Epithelial cell of esophagus (primary cell): ENCODE results near the gene FABP3.

Experiments used
- DNase-seq: peaks from one replicate; pipeline ENCODE4 v3.0.0; 2010; ENCODE audit warnings: low read depth
- H3K4me3 ChIP-seq: 2 replicates; pipeline ENCODE4 v1.5.1; 2011; ENCODE audit warnings: mild to moderate bottlenecking, low read length, control low read depth
- TF ChIP-seq, protein P1 (sequence below): IDR thresholded peaks from 2 replicates; pipeline ENCODE4 v1.5.1; 2011; ENCODE audit warnings: low read depth, mild to moderate bottlenecking, low read length, control low read depth, inconsistent platforms; ENCODE audit not compliant: insufficient read depth; ENCODE audit errors: missing control alignments

The FABP3 gene

GRCh38 chr1:31380181-31380580, 7.3 kb upstream of the FABP3 start:
- no peak overlapping the region for H3K4me3 ChIP-seq
- DNase-seq: no peak
- TF ChIP-seq, protein P1, sequence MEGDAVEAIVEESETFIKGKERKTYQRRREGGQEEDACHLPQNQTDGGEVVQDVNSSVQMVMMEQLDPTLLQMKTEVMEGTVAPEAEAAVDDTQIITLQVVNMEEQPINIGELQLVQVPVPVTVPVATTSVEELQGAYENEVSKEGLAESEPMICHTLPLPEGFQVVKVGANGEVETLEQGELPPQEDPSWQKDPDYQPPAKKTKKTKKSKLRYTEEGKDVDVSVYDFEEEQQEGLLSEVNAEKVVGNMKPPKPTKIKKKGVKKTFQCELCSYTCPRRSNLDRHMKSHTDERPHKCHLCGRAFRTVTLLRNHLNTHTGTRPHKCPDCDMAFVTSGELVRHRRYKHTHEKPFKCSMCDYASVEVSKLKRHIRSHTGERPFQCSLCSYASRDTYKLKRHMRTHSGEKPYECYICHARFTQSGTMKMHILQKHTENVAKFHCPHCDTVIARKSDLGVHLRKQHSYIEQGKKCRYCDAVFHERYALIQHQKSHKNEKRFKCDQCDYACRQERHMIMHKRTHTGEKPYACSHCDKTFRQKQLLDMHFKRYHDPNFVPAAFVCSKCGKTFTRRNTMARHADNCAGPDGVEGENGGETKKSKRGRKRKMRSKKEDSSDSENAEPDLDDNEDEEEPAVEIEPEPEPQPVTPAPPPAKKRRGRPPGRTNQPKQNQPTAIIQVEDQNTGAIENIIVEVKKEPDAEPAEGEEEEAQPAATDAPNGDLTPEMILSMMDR: no peak

- DNase-seq: no peak
- TF ChIP-seq, protein P1: no peak
- H3K4me3 ChIP-seq: no peak overlapping the region
These were observed 5.1 kb upstream of the FABP3 start for GRCh38 chr1:31378001-31378400.

DNA sequence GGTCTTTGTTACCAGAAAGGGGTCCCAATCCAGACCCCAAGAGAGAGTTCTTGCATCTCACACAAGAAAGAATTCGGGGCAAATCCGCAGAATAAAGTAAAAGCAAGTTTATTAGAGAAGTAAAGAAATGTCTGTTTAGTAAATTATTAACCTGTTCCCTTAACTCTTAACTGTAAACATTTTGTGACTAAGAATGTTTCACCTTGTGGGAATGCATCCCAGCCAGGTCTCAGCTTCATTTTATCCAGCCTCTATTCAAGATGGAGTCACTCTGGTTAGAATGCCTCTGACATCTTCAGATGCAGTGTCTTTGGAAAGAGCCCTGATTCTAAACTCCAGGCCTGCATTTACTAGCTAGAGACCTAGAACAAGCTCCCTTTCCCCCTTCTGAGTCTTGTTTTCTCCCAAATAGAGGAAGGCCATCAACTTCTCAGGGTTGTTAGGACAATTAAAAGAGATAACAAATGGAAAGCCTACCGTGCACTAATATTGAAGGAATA, 4.5 kb upstream of the FABP3 start:
- TF ChIP-seq, protein P1: no peak
- no peak overlapping the region for H3K4me3 ChIP-seq
- no peak for DNase-seq

GRCh38 chr1:31376375-31377134, 3.7 kb upstream of the FABP3 start:
- TF ChIP-seq, protein P1: no peak
- peak; percentile 77 for DNase-seq
- H3K4me3 ChIP-seq: no peak overlapping the region

GRCh38 chr1:31374511-31375196, 1.8 kb upstream of the FABP3 start:
- TF ChIP-seq, protein P1: no peak
- DNase-seq: no peak
- H3K4me3 ChIP-seq: no peak overlapping the region

GRCh38 chr1:31373897-31374486, 1.1 kb upstream of the FABP3 start:
- no peak for DNase-seq
- H3K4me3 ChIP-seq: no peak overlapping the region
- TF ChIP-seq, protein P1: no peak
